ENCODE results near the gene PI4KA.
"Not testable (repeated sequence)": the region's sequence is repeated elsewhere in the genome, so short reads cannot be mapped to it uniquely, and the experiment has no call there.

- TF ChIP-seq, protein P1, sequence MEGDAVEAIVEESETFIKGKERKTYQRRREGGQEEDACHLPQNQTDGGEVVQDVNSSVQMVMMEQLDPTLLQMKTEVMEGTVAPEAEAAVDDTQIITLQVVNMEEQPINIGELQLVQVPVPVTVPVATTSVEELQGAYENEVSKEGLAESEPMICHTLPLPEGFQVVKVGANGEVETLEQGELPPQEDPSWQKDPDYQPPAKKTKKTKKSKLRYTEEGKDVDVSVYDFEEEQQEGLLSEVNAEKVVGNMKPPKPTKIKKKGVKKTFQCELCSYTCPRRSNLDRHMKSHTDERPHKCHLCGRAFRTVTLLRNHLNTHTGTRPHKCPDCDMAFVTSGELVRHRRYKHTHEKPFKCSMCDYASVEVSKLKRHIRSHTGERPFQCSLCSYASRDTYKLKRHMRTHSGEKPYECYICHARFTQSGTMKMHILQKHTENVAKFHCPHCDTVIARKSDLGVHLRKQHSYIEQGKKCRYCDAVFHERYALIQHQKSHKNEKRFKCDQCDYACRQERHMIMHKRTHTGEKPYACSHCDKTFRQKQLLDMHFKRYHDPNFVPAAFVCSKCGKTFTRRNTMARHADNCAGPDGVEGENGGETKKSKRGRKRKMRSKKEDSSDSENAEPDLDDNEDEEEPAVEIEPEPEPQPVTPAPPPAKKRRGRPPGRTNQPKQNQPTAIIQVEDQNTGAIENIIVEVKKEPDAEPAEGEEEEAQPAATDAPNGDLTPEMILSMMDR (IDR thresholded peaks at IDR 0.05), result not testable (repeated sequence)
- TF ChIP-seq ZFX (IDR thresholded peaks at IDR 0.05; ENCODE audit: borderline replicate concordance), result not testable (repeated sequence)
These were observed 151.0 kb downstream of the PI4KA start for GRCh38 chr22:20707549-20708118.
